Skeletal muscle satellite cell (primary cell): ENCODE measurements around the gene IDUA.

ENCODE experiments used
- H3K27me3 ChIP-seq: 2 replicates; pipeline ENCODE4 v1.7.0; 2013; ENCODE audit warnings: low read length; ENCODE audit not compliant: control insufficient read depth, insufficient read depth
- H3K36me3 ChIP-seq: 2 replicates; pipeline ENCODE4 v1.7.0; 2013; ENCODE audit warnings: mild to moderate bottlenecking, control low read depth, low read length; ENCODE audit not compliant: insufficient read depth
- H3K4me1 ChIP-seq: 2 replicates; pipeline ENCODE4 v1.7.0; 2013; ENCODE audit warnings: low read length; ENCODE audit not compliant: control insufficient read depth, insufficient read depth
- H3K4me2 ChIP-seq: 2 replicates; pipeline ENCODE4 v1.7.0; 2013; ENCODE audit warnings: mild to moderate bottlenecking, low read length
- H3K4me3 ChIP-seq: 2 replicates; pipeline ENCODE4 v1.7.0; 2013; ENCODE audit warnings: low read length
- H3K9ac ChIP-seq: 2 replicates; pipeline ENCODE4 v1.7.0; 2013; ENCODE audit warnings: mild to moderate bottlenecking, low read depth, low read length, moderate library complexity
- H3K9me3 ChIP-seq: replicated peaks from 2 replicates; pipeline ENCODE4 v1.7.0; 2013; ENCODE audit warnings: mild to moderate bottlenecking, control low read depth, low read length

Gene IDUA

GRCh38 chr4:1021386-1022050, 34.7 kb downstream of the IDUA start:
- H3K36me3 ChIP-seq: peaks cover 19% of the 10 kb centered on the region
- no peak overlapping the region for H3K9ac ChIP-seq
- no peak overlapping the region for H3K4me2 ChIP-seq
- no peaks in the 10 kb centered on the region for H3K27me3 ChIP-seq
- no peak overlapping the region for H3K4me3 ChIP-seq
- no peaks in the 10 kb centered on the region for H3K4me1 ChIP-seq
- H3K9me3 ChIP-seq: no peaks in the 10 kb centered on the region

- no peaks in the 10 kb centered on the region for H3K9me3 ChIP-seq
- no peak overlapping the region for H3K9ac ChIP-seq
- no peaks in the 10 kb centered on the region for H3K27me3 ChIP-seq
- H3K4me2 ChIP-seq: no peak overlapping the region
- H3K4me1 ChIP-seq: no peaks in the 10 kb centered on the region
- H3K36me3 ChIP-seq: peaks cover 19% of the 10 kb centered on the region
- no peak overlapping the region for H3K4me3 ChIP-seq
These were observed 35.4 kb downstream of the IDUA start for GRCh38 chr4:1022051-1022738.

GRCh38 chr4:1022739-1023066, 35.9 kb downstream of the IDUA start:
- Histone ChIP-seq H3K4me3 (no peak overlapping the region), H3K4me1 (no peaks in the 10 kb centered on the region), H3K4me2 (no peak overlapping the region), H3K9ac (no peak overlapping the region), H3K9me3 (no peaks in the 10 kb centered on the region), H3K36me3 (peaks cover 19% of the 10 kb centered on the region), H3K27me3 (no peaks in the 10 kb centered on the region)

GRCh38 chr4:1023075-1023640, 36.3 kb downstream of the IDUA start:
- no peaks in the 10 kb centered on the region for H3K9me3 ChIP-seq
- H3K4me3 ChIP-seq: no peak overlapping the region
- H3K4me2 ChIP-seq: no peak overlapping the region
- H3K4me1 ChIP-seq: no peaks in the 10 kb centered on the region
- H3K36me3 ChIP-seq: peaks cover 19% of the 10 kb centered on the region
- H3K27me3 ChIP-seq: no peaks in the 10 kb centered on the region
- no peak overlapping the region for H3K9ac ChIP-seq

- H3K36me3 ChIP-seq: peaks cover 19% of the 10 kb centered on the region
These were observed 37.3 kb downstream of the IDUA start for GRCh38 chr4:1023895-1024740.

GRCh38 chr4:1024882-1025545, 38.2 kb downstream of the IDUA start:
- Histone ChIP-seq H3K4me2 (no peak overlapping the region), H3K4me3 (no peak overlapping the region), H3K36me3 (peaks cover 19% of the 10 kb centered on the region), H3K27me3 (no peaks in the 10 kb centered on the region), H3K4me1 (peaks cover 8% of the 10 kb centered on the region), H3K9me3 (no peaks in the 10 kb centered on the region), H3K9ac (no peak overlapping the region)

More at GRCh38 chr4:1023895-1024740, 37.3 kb downstream of the IDUA start:
- Histone ChIP-seq H3K4me2 (no peak overlapping the region), H3K4me3 (no peak overlapping the region), H3K4me1 (no peaks in the 10 kb centered on the region), H3K27me3 (no peaks in the 10 kb centered on the region), H3K9me3 (no peaks in the 10 kb centered on the region), H3K9ac (no peak overlapping the region)

- Histone ChIP-seq H3K4me3 (no peak overlapping the region), H3K9me3 (no peaks in the 10 kb centered on the region), H3K9ac (no peak overlapping the region), H3K4me2 (no peak overlapping the region), H3K4me1 (peaks cover 8% of the 10 kb centered on the region), H3K36me3 (peaks cover 19% of the 10 kb centered on the region), H3K27me3 (no peaks in the 10 kb centered on the region)
These were observed 39.3 kb downstream of the IDUA start for GRCh38 chr4:1026115-1026514.

GRCh38 chr4:1027219-1027914, 40.5 kb downstream of the IDUA start:
- Histone ChIP-seq H3K9ac (no peak overlapping the region), H3K27me3 (peaks cover 3% of the 10 kb centered on the region), H3K4me3 (no peak overlapping the region), H3K4me2 (no peak overlapping the region), H3K4me1 (peaks cover 13% of the 10 kb centered on the region), H3K9me3 (no peaks in the 10 kb centered on the region), H3K36me3 (peaks cover 19% of the 10 kb centered on the region)

- Histone ChIP-seq H3K4me2 (no peak overlapping the region), H3K9ac (no peak overlapping the region), H3K9me3 (no peaks in the 10 kb centered on the region), H3K4me3 (no peak overlapping the region), H3K27me3 (peaks cover 9% of the 10 kb centered on the region), H3K36me3 (peaks cover 19% of the 10 kb centered on the region), H3K4me1 (peaks cover 17% of the 10 kb centered on the region)
These were observed 41.0 kb downstream of the IDUA start for GRCh38 chr4:1027915-1028238.

- Histone ChIP-seq H3K4me2 (no peak overlapping the region), H3K27me3 (peaks cover 15% of the 10 kb centered on the region), H3K4me1 (peaks cover 25% of the 10 kb centered on the region)
These were observed 41.9 kb downstream of the IDUA start for GRCh38 chr4:1028574-1029220.

More at GRCh38 chr4:1028574-1029220, 41.9 kb downstream of the IDUA start:
- Histone ChIP-seq H3K4me3 (no peak overlapping the region), H3K9me3 (no peaks in the 10 kb centered on the region), H3K9ac (no peak overlapping the region), H3K36me3 (peaks cover 19% of the 10 kb centered on the region)
